Gastrocnemius medialis (tissue), 4 donors: ENCODE data around the gene STAT5A.

Experiments
- POLR2A ChIP-seq, 2 donors: fragments of 450-650 bp; IDR thresholded peaks; one replicate each; pipeline ENCODE4 v1.6.1; 2017; ENCODE audit warnings: antibody characterized with exemption in 2 of 2, mild to moderate bottlenecking in 2 of 2, moderate library complexity in 2 of 2
- TF ChIP-seq, protein P1 (sequence below), 5 experiments: fragments of 450-650 bp in 3 of 5; fragments of 200-600 bp in 2 of 5; sonication (generic) in 2 of 5; IDR thresholded peaks in 4 of 5; conservative IDR thresholded peaks in 1 of 5; 1 replicate in 4 of 5; 2 replicates in 1 of 5; pipeline ENCODE4 v1.5.1; 2016 to 2019; ENCODE audit warnings: antibody characterized with exemption in 5 of 5, mild to moderate bottlenecking in 3 of 5, moderate library complexity in 3 of 5

DNA sequence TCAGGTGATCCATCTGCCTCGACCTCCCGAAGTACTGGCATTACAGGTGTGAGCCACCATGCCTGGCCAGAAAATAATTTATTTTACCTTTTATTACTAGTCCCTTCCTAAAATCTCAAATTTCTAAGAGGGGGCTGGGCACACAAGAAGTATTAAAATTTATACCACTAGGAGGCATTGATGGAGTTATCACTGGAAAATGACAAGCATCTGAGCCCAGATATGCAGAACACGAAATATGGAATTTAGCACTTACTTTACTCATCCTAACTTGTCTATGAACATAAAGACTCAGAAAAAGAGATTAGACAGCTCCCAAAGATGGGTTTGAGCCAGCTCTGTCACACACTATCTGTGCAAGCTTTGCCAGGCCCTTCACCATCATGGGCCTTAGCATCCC is 46.4 kb downstream of the STAT5A start:
- TF ChIP-seq, protein P1, sequence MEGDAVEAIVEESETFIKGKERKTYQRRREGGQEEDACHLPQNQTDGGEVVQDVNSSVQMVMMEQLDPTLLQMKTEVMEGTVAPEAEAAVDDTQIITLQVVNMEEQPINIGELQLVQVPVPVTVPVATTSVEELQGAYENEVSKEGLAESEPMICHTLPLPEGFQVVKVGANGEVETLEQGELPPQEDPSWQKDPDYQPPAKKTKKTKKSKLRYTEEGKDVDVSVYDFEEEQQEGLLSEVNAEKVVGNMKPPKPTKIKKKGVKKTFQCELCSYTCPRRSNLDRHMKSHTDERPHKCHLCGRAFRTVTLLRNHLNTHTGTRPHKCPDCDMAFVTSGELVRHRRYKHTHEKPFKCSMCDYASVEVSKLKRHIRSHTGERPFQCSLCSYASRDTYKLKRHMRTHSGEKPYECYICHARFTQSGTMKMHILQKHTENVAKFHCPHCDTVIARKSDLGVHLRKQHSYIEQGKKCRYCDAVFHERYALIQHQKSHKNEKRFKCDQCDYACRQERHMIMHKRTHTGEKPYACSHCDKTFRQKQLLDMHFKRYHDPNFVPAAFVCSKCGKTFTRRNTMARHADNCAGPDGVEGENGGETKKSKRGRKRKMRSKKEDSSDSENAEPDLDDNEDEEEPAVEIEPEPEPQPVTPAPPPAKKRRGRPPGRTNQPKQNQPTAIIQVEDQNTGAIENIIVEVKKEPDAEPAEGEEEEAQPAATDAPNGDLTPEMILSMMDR (IDR thresholded peaks at IDR 0.05 in 4 of 5, conservative IDR thresholded peaks at IDR 0.05 in 1 of 5): no peak
- no peak for TF ChIP-seq POLR2A (IDR thresholded peaks at IDR 0.05)
